ENCODE results near the gene RPUSD1. TPM values are rescaled to one million over a fixed set of nuclear protein-coding genes. Genes with fewer than 3 reads are reported as not detected.

RPUSD1 gene
- total and polyA plus RNA-seq, 2 donors (not counting 1 experiment from before 2014, with no cell fraction given), result 8.2 to 16.2 TPM

GRCh38 chr16:799111-799947 lies 11.1 kb upstream of the RPUSD1 start:
- Histone ChIP-seq H2AFZ (ENCODE audit: low read length) (no peak overlapping the region), H3K4me2 (ENCODE audit: extremely low read depth, insufficient read depth, low read length) (no peak overlapping the region), H3K79me2 (ENCODE audit: control insufficient read depth, insufficient read depth, low read length) (no peaks in the 10 kb centered on the region), H3K27me3 (ENCODE audit: control insufficient read depth, insufficient read depth, low read length) (peaks cover 19% of the 10 kb centered on the region), H3K9me3 (ENCODE audit: control insufficient read depth, insufficient read depth, low read depth, low read length) (no peaks in the 10 kb centered on the region), H3K4me3 (replicated peaks in 1 of 4; ENCODE audit: control extremely low read depth in 1 of 4, insufficient read depth in 1 of 4, low read depth in 3 of 4, low read length in 4 of 4) (no peak overlapping the region), H3K36me3 (ENCODE audit: control insufficient read depth, insufficient read depth, low read length) (peaks cover 6% of the 10 kb centered on the region), H3K9ac (ENCODE audit: insufficient read depth, low read length) (no peak overlapping the region), H3K27ac (ENCODE audit: insufficient read depth, low read length) (no peak overlapping the region), H3K4me1 (ENCODE audit: control insufficient read depth, extremely low read depth, insufficient read depth, low read length) (no peaks in the 10 kb centered on the region), H4K20me1 (ENCODE audit: control insufficient read depth, extremely low read depth, insufficient read depth, low read length) (no peaks in the 10 kb centered on the region)
- TF ChIP-seq CTCF (conservative IDR thresholded peaks at IDR 0.05 in 1 of 2, IDR thresholded peaks at IDR 0.05 in 1 of 2; ENCODE audit: low read depth in 1 of 2, low read length in 2 of 2) (no peak), EZH2 (IDR thresholded peaks at IDR 0.05; ENCODE audit: low read length, missing control alignments) (no peak)
- DNase-seq (ENCODE audit: low read depth in 2 of 2), result no peak

GRCh38 chr16:798666-799065 lies 10.5 kb upstream of the RPUSD1 start:
- Histone ChIP-seq H4K20me1 (ENCODE audit: control insufficient read depth, extremely low read depth, insufficient read depth, low read length) (no peaks in the 10 kb centered on the region), H3K79me2 (ENCODE audit: control insufficient read depth, insufficient read depth, low read length) (no peaks in the 10 kb centered on the region), H3K4me1 (ENCODE audit: control insufficient read depth, extremely low read depth, insufficient read depth, low read length) (no peaks in the 10 kb centered on the region), H2AFZ (ENCODE audit: low read length) (no peak overlapping the region), H3K4me2 (ENCODE audit: extremely low read depth, insufficient read depth, low read length) (no peak overlapping the region), H3K9ac (ENCODE audit: insufficient read depth, low read length) (no peak overlapping the region), H3K9me3 (ENCODE audit: control insufficient read depth, insufficient read depth, low read depth, low read length) (no peaks in the 10 kb centered on the region), H3K4me3 (replicated peaks in 1 of 4; ENCODE audit: control extremely low read depth in 1 of 4, insufficient read depth in 1 of 4, low read depth in 3 of 4, low read length in 4 of 4) (no peak overlapping the region), H3K27me3 (ENCODE audit: control insufficient read depth, insufficient read depth, low read length) (peaks cover 19% of the 10 kb centered on the region), H3K36me3 (ENCODE audit: control insufficient read depth, insufficient read depth, low read length) (peaks cover 6% of the 10 kb centered on the region), H3K27ac (ENCODE audit: insufficient read depth, low read length) (no peak overlapping the region)
- TF ChIP-seq EZH2 (IDR thresholded peaks at IDR 0.05; ENCODE audit: low read length, missing control alignments) (no peak), CTCF (conservative IDR thresholded peaks at IDR 0.05 in 1 of 2, IDR thresholded peaks at IDR 0.05 in 1 of 2; ENCODE audit: low read depth in 1 of 2, low read length in 2 of 2) (no peak)
- no peak for DNase-seq (ENCODE audit: low read depth in 2 of 2)

GRCh38 chr16:797686-798085 lies 9.5 kb upstream of the RPUSD1 start:
- no peak overlapping the region for H3K4me3 ChIP-seq (replicated peaks in 1 of 4; ENCODE audit: control extremely low read depth in 1 of 4, insufficient read depth in 1 of 4, low read depth in 3 of 4, low read length in 4 of 4)
- no peaks in the 10 kb centered on the region for H4K20me1 ChIP-seq (ENCODE audit: control insufficient read depth, extremely low read depth, insufficient read depth, low read length)
- H3K36me3 ChIP-seq (ENCODE audit: control insufficient read depth, insufficient read depth, low read length), result peaks cover 6% of the 10 kb centered on the region
- no peaks in the 10 kb centered on the region for H3K79me2 ChIP-seq (ENCODE audit: control insufficient read depth, insufficient read depth, low read length)
- H3K27ac ChIP-seq (ENCODE audit: insufficient read depth, low read length), result no peak overlapping the region
- no peaks in the 10 kb centered on the region for H3K4me1 ChIP-seq (ENCODE audit: control insufficient read depth, extremely low read depth, insufficient read depth, low read length)
- H2AFZ ChIP-seq (ENCODE audit: low read length), result no peak overlapping the region
- H3K4me2 ChIP-seq (ENCODE audit: extremely low read depth, insufficient read depth, low read length), result no peak overlapping the region
- H3K9me3 ChIP-seq (ENCODE audit: control insufficient read depth, insufficient read depth, low read depth, low read length), result no peaks in the 10 kb centered on the region
- H3K9ac ChIP-seq (ENCODE audit: insufficient read depth, low read length), result no peak overlapping the region
- TF ChIP-seq CTCF (conservative IDR thresholded peaks at IDR 0.05 in 1 of 2, IDR thresholded peaks at IDR 0.05 in 1 of 2; ENCODE audit: low read depth in 1 of 2, low read length in 2 of 2), result no peak
- no peak for TF ChIP-seq EZH2 (IDR thresholded peaks at IDR 0.05; ENCODE audit: low read length, missing control alignments)
- peaks cover 16% of the 10 kb centered on the region for H3K27me3 ChIP-seq (ENCODE audit: control insufficient read depth, insufficient read depth, low read length)
- DNase-seq (ENCODE audit: low read depth in 2 of 2), result no peak

Measured in fibroblast of lung (primary cell).